ENCODE measurements around the gene KCNC2.

DNA sequence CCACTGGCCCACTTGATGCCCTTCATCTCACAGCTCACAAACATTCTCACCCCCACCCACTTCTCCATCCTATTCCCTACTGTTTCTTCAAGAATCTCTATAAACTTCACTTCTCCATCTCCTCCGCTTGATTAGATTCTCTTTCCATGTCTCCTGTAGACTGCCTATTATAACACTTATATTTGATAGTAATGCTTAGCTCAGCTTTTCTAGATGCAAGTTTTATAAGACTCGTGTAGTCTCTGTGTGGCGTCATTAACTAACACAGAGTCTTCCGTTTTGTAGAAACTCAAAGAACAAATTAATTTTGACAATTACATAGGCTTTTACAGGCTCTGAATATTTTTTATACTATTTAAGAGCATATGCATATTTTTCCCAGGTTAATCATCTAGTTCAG lies 25.7 kb downstream of the KCNC2 start:
- TF ChIP-seq, protein P1, sequence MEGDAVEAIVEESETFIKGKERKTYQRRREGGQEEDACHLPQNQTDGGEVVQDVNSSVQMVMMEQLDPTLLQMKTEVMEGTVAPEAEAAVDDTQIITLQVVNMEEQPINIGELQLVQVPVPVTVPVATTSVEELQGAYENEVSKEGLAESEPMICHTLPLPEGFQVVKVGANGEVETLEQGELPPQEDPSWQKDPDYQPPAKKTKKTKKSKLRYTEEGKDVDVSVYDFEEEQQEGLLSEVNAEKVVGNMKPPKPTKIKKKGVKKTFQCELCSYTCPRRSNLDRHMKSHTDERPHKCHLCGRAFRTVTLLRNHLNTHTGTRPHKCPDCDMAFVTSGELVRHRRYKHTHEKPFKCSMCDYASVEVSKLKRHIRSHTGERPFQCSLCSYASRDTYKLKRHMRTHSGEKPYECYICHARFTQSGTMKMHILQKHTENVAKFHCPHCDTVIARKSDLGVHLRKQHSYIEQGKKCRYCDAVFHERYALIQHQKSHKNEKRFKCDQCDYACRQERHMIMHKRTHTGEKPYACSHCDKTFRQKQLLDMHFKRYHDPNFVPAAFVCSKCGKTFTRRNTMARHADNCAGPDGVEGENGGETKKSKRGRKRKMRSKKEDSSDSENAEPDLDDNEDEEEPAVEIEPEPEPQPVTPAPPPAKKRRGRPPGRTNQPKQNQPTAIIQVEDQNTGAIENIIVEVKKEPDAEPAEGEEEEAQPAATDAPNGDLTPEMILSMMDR (IDR thresholded peaks at IDR 0.05), result no peak
- no peak for TF ChIP-seq POLR2A (IDR thresholded peaks at IDR 0.05)
